Sigmoid colon (tissue), 4 donors: ENCODE results near the gene TP73.

Experiments
- CTCF ChIP-seq, 4 experiments: fragments of 450-650 bp in 3 of 4; fragments of 200-600 bp in 1 of 4; IDR thresholded peaks; one replicate each; pipeline ENCODE4 v1.5.1; 2016 to 2019; ENCODE audit warnings: antibody characterized with exemption in 4 of 4, mild to moderate bottlenecking in 3 of 4, moderate library complexity in 2 of 4
- POLR2A ChIP-seq, 2 donors: fragments of 450-650 bp; IDR thresholded peaks; one replicate each; pipeline ENCODE4 v1.6.1; 2016; ENCODE audit warnings: antibody characterized with exemption in 2 of 2, mild to moderate bottlenecking in 2 of 2, moderate library complexity in 2 of 2
- POLR2AphosphoS5 ChIP-seq, 4 donors: sonication (generic); formaldehyde crosslinking; IDR thresholded peaks; one replicate each; pipeline ENCODE4 v1.6.1; 2017; ENCODE audit warnings: antibody characterized with exemption in 4 of 4

- TF ChIP-seq POLR2AphosphoS5 (IDR thresholded peaks at IDR 0.05): no peak
- no peak for TF ChIP-seq POLR2A (IDR thresholded peaks at IDR 0.05)
- TF ChIP-seq CTCF (IDR thresholded peaks at IDR 0.05): no peak
Measured at GRCh38 chr1:3618531-3618880, 33.8 kb upstream of the TP73 start.
